Vagina (tissue), 2 donors: ENCODE measurements around the gene SLF1. TPM values are rescaled to one million over a fixed set of nuclear protein-coding genes. Genes with fewer than 3 reads are reported as not detected.

Source experiments
- DNase-seq, 2 donors: peaks; one replicate each; pipeline ENCODE4 v3.0.0-alpha.2; 2017; ENCODE audit errors: extremely low spot score in 2 of 2
- H3K27ac ChIP-seq: fragments of 200-600 bp; sonication (generic); one replicate; pipeline ENCODE4 v1.5.1; 2019
- H3K27me3 ChIP-seq: fragments of 200-600 bp; sonication (generic); one replicate; pipeline ENCODE4 v1.5.1; 2019
- H3K36me3 ChIP-seq, 2 donors: fragments of 200-600 bp; sonication (generic); one replicate each; pipeline ENCODE4 v1.5.1; 2017 to 2019
- H3K4me1 ChIP-seq: fragments of 200-600 bp; sonication (generic); one replicate; pipeline ENCODE4 v1.5.1; 2019
- H3K4me3 ChIP-seq, 2 donors: fragments of 200-600 bp; sonication (generic); 1 replicate in 1 of 2; 2 replicates in 1 of 2; pipeline ENCODE4 v1.5.1; 2016 to 2019
- H3K9me3 ChIP-seq: fragments of 200-600 bp; sonication (generic); one replicate; pipeline ENCODE4 v1.5.1; 2019
- CTCF ChIP-seq, 3 experiments: fragments of 450-650 bp in 2 of 3; fragments of 200-600 bp in 1 of 3; sonication (generic) in 1 of 3; IDR thresholded peaks; one replicate each; pipeline ENCODE4 v1.5.1; 2017 to 2019; ENCODE audit warnings: antibody characterized with exemption in 3 of 3, mild to moderate bottlenecking in 2 of 3, moderate library complexity in 2 of 3
- POLR2A ChIP-seq, 2 donors: fragments of 450-650 bp; IDR thresholded peaks; one replicate each; pipeline ENCODE4 v1.6.1; 2017; ENCODE audit warnings: antibody characterized with exemption in 2 of 2, mild to moderate bottlenecking in 2 of 2, moderate library complexity in 2 of 2
- POLR2AphosphoS5 ChIP-seq, 2 donors: sonication (generic); formaldehyde crosslinking; IDR thresholded peaks; one replicate each; pipeline ENCODE4 v1.9.0; 2017; ENCODE audit warnings: antibody characterized with exemption in 2 of 2, mild to moderate bottlenecking in 2 of 2, low read depth in 1 of 2; ENCODE audit not compliant: insufficient read depth in 1 of 2
- intact Hi-C: fragments of 100-400 bp; cut with DNase I; formaldehyde crosslinking; loops from one replicate; pipeline ENCODE4 v1.15.1; 2023
- total RNA-seq: library from RNA; depleted of rRNA; stranded (reverse); fragments of >200 nt; gene quantifications from one replicate; pipeline ENCODE4 v1.2.3, GENCODE V29; 2016

The SLF1 gene
- total RNA-seq, 1 donor from 2014 or later: 19.9 TPM

GRCh38 chr5:94740286-94740685 lies 121.8 kb downstream of the SLF1 start:
- Histone ChIP-seq H3K4me3 (no peak overlapping the region), H3K9me3 (no peaks in the 10 kb centered on the region), H3K27ac (no peak overlapping the region), H3K36me3 (no peaks in the 10 kb centered on the region), H3K27me3 (no peaks in the 10 kb centered on the region), H3K4me1 (no peaks in the 10 kb centered on the region)
- no peak for DNase-seq
- intact Hi-C loops: no loop called here
- TF ChIP-seq POLR2AphosphoS5 (IDR thresholded peaks at IDR 0.05; ENCODE audit: insufficient read depth in 1 of 2, low read depth in 1 of 2) (no peak), CTCF (IDR thresholded peaks at IDR 0.05) (no peak), POLR2A (IDR thresholded peaks at IDR 0.05) (no peak)

- TF ChIP-seq POLR2AphosphoS5 (IDR thresholded peaks at IDR 0.05; ENCODE audit: insufficient read depth in 1 of 2, low read depth in 1 of 2) (no peak), CTCF (IDR thresholded peaks at IDR 0.05) (no peak), POLR2A (IDR thresholded peaks at IDR 0.05) (no peak)
- Histone ChIP-seq H3K36me3 (no peaks in the 10 kb centered on the region), H3K4me3 (no peak overlapping the region), H3K27ac (no peak overlapping the region), H3K27me3 (no peaks in the 10 kb centered on the region), H3K4me1 (no peaks in the 10 kb centered on the region), H3K9me3 (no peaks in the 10 kb centered on the region)
- no peak for DNase-seq
- intact Hi-C loops: no loop called here
Measured at GRCh38 chr5:94742852-94743251, 124.4 kb downstream of the SLF1 start.

- Histone ChIP-seq H3K9me3 (no peaks in the 10 kb centered on the region), H3K27me3 (no peaks in the 10 kb centered on the region), H3K4me3 (no peak overlapping the region), H3K4me1 (no peaks in the 10 kb centered on the region), H3K27ac (no peak overlapping the region), H3K36me3 (no peaks in the 10 kb centered on the region)
- no peak for TF ChIP-seq POLR2A (IDR thresholded peaks at IDR 0.05)
- no peak for TF ChIP-seq CTCF (IDR thresholded peaks at IDR 0.05)
- TF ChIP-seq POLR2AphosphoS5 (IDR thresholded peaks at IDR 0.05; ENCODE audit: insufficient read depth in 1 of 2, low read depth in 1 of 2): no peak
- no peak for DNase-seq
- intact Hi-C loops: no loop called here
Measured at GRCh38 chr5:94744906-94745305, 126.4 kb downstream of the SLF1 start.

GRCh38 chr5:94745786-94746730 lies 127.6 kb downstream of the SLF1 start:
- H3K4me1 ChIP-seq: no peaks in the 10 kb centered on the region
- no peaks in the 10 kb centered on the region for H3K36me3 ChIP-seq
- intact Hi-C loops: no loop called here
- TF ChIP-seq POLR2A (IDR thresholded peaks at IDR 0.05) (no peak), CTCF (IDR thresholded peaks at IDR 0.05) (no peak), POLR2AphosphoS5 (IDR thresholded peaks at IDR 0.05; ENCODE audit: insufficient read depth in 1 of 2, low read depth in 1 of 2) (no peak)
- H3K9me3 ChIP-seq: no peaks in the 10 kb centered on the region
- H3K27ac ChIP-seq: no peak overlapping the region
- no peak for DNase-seq
- no peaks in the 10 kb centered on the region for H3K27me3 ChIP-seq
- H3K4me3 ChIP-seq: no peak overlapping the region

GRCh38 chr5:94746731-94747124 lies 128.3 kb downstream of the SLF1 start:
- Histone ChIP-seq H3K4me3 (no peak overlapping the region), H3K9me3 (no peaks in the 10 kb centered on the region), H3K4me1 (no peaks in the 10 kb centered on the region), H3K27me3 (no peaks in the 10 kb centered on the region), H3K36me3 (no peaks in the 10 kb centered on the region), H3K27ac (no peak overlapping the region)
- intact Hi-C loops: no loop called here
- TF ChIP-seq CTCF (IDR thresholded peaks at IDR 0.05) (no peak), POLR2A (IDR thresholded peaks at IDR 0.05) (no peak), POLR2AphosphoS5 (IDR thresholded peaks at IDR 0.05; ENCODE audit: insufficient read depth in 1 of 2, low read depth in 1 of 2) (no peak)
- DNase-seq: no peak
